GM19468 (cell line): ENCODE measurements around the gene RNF180.
"Not testable (repeated sequence)": the region's sequence is repeated elsewhere in the genome, so short reads cannot be mapped to it uniquely, and the experiment has no call there.

ENCODE experiments used
- ATAC-seq: cut with Tn5 transposase; IDR thresholded peaks from one replicate; pipeline ENCODE4 v1.9.1; 2021; ENCODE audit warnings: mild to moderate bottlenecking, moderate library complexity, moderate number of reproducible peaks; ENCODE audit not compliant: unreplicated experiment; ENCODE audit errors: extremely low read depth

Gene RNF180

GRCh38 chr5:64341340-64341739 is 175.7 kb downstream of the RNF180 start:
- ATAC-seq, result no peak

GRCh38 chr5:64344501-64344900 is 178.9 kb downstream of the RNF180 start:
- no peak for ATAC-seq

- no peak for ATAC-seq
Measured at GRCh38 chr5:64347309-64347708, 181.7 kb downstream of the RNF180 start.

- ATAC-seq, result no peak
Measured at GRCh38 chr5:64364426-64364825, 198.8 kb downstream of the RNF180 start.

- ATAC-seq, result peak; percentile 94
Measured at GRCh38 chr5:64384765-64385164, 219.1 kb downstream of the RNF180 start.

GRCh38 chr5:64397552-64397951 is 231.9 kb downstream of the RNF180 start:
- no peak for ATAC-seq

- not testable (repeated sequence) for ATAC-seq
Measured at GRCh38 chr5:64398735-64399134, 233.1 kb downstream of the RNF180 start.

- ATAC-seq, result not testable (repeated sequence)
Measured at GRCh38 chr5:64407103-64407825, 241.6 kb downstream of the RNF180 start.

GRCh38 chr5:64417390-64417789 is 251.7 kb downstream of the RNF180 start:
- no peak for ATAC-seq

GRCh38 chr5:64418013-64418412 is 252.4 kb downstream of the RNF180 start:
- no peak for ATAC-seq
